HCT116 (cell line): ENCODE results near the gene HELT. TPM values are rescaled to one million over a fixed set of nuclear protein-coding genes. Genes with fewer than 3 reads are reported as not detected.
"Not testable (repeated sequence)": the region's sequence is repeated elsewhere in the genome, so short reads cannot be mapped to it uniquely, and the experiment has no call there.

Experiments used
- ATAC-seq: fragments of 200-7000 bp; cut with Tn5 transposase; 2 replicates; pipeline ENCODE4 v1.9.1; 2020; ENCODE audit warnings: mild to moderate bottlenecking, moderate library complexity
- BruUV-seq: library from RNA; stranded (reverse); fragments of 400-500 nt; replicated peaks from 2 replicates; lab custom pipeline; 2021; lab: Mats Ljungman, UMichigan
- CTCF ChIA-PET: fragments of 300-600 bp; sonication (Branson Sonifier 250); formaldehyde crosslinking; loops from one replicate; lab custom pipeline; 2021; ENCODE audit warnings: antibody characterized with exemption; lab: Charles Lee
- POLR2A ChIA-PET: fragments of 300-600, 350-600 bp; sonication (Branson Sonifier 250); formaldehyde crosslinking; loops from one replicate; lab custom pipeline; 2021; ENCODE audit warnings: antibody characterized with exemption; lab: Charles Lee
- RAD21 ChIA-PET, 2 experiments: fragments of 300-600 bp; sonication (Branson Sonifier 250); formaldehyde crosslinking; loops; one replicate each; lab custom pipeline; 2023; ENCODE audit warnings: low total read pairs in 2 of 2; ENCODE audit not compliant: uncharacterized antibody in 2 of 2, unreplicated experiment in 2 of 2, low non-redundant PET in 1 of 2; lab: Charles Lee
- DNase-seq: peaks from one replicate; pipeline ENCODE4 v3.0.0-alpha.2; 2010; ENCODE audit warnings: low read depth, low spot score
- H2AFZ ChIP-seq: fragments of 200-600 bp; shearing (Covaris generic), sonication (generic); 2 replicates; pipeline ENCODE4 v1.6.1; 2017; ENCODE audit warnings: low read depth, mixed run types, mixed read lengths, antibody characterized with exemption, low read length; ENCODE audit not compliant: poor library complexity, severe bottlenecking
- H3K27ac ChIP-seq: 2 replicates; pipeline ENCODE4 v1.5.1; 2012; ENCODE audit warnings: low read depth, low read length
- H3K27me3 ChIP-seq: fragments of 200-600 bp; sonication (generic); 2 replicates; pipeline ENCODE4 v1.6.1; 2016; ENCODE audit warnings: mixed run types, low read length, mixed read lengths; ENCODE audit not compliant: insufficient read depth
- H3K36me3 ChIP-seq, 2 experiments: fragments of 200-500 bp in 1 of 2; fragments of 200-600 bp in 1 of 2; sonication (Bioruptor generic) in 1 of 2; sonication (generic) in 1 of 2; 2 replicates each; pipeline versions ENCODE4 v1.5.1 to v1.6.1; 2014 to 2016; ENCODE audit warnings: low read length in 2 of 2, inconsistent platforms in 1 of 2, mixed read lengths in 1 of 2, mixed run types in 1 of 2; ENCODE audit not compliant: insufficient read depth in 2 of 2, control insufficient read depth in 1 of 2
- H3K4me1 ChIP-seq, 2 experiments: fragments of 200-600 bp in 1 of 2; sonication (generic) in 1 of 2; 2 replicates each; pipeline versions ENCODE4 v1.5.1 to v1.6.1; 2012 to 2017; ENCODE audit warnings: low read length in 2 of 2, inconsistent platforms in 1 of 2, mild to moderate bottlenecking in 1 of 2, mixed read lengths in 1 of 2, mixed run types in 1 of 2, moderate library complexity in 1 of 2; ENCODE audit not compliant: insufficient read depth in 2 of 2, control insufficient read depth in 1 of 2
- H3K4me2 ChIP-seq: fragments of 200-600 bp; sonication (generic); 2 replicates; pipeline ENCODE4 v1.6.1; 2017; ENCODE audit warnings: mixed run types, low read length, mixed read lengths
- H3K4me3 ChIP-seq, 2 experiments: fragments of 200-600 bp in 1 of 2; sonication (generic) in 1 of 2; replicated peaks in 1 of 2; 2 replicates each; pipeline ENCODE4 v1.5.1; 2011 to 2016; ENCODE audit warnings: low read length in 2 of 2, control low read depth in 1 of 2, low read depth in 1 of 2, mild to moderate bottlenecking in 1 of 2, mixed read lengths in 1 of 2, mixed run types in 1 of 2
- H3K79me2 ChIP-seq: fragments of 200-600 bp; sonication (generic); 2 replicates; pipeline ENCODE4 v1.6.1; 2017; ENCODE audit warnings: mild to moderate bottlenecking, mixed run types, low read length, moderate library complexity, mixed read lengths; ENCODE audit not compliant: insufficient read depth
- H3K9ac ChIP-seq: fragments of 200-600 bp; sonication (generic); 2 replicates; pipeline ENCODE4 v1.6.1; 2016; ENCODE audit warnings: low read length, mixed read lengths
- H3K9me2 ChIP-seq: fragments of 200-600 bp; sonication (generic), shearing (Covaris generic); 2 replicates; pipeline ENCODE4 v1.6.1; 2017; ENCODE audit warnings: mixed run types, mild to moderate bottlenecking, moderate library complexity; ENCODE audit not compliant: insufficient read depth
- H3K9me3 ChIP-seq, 2 experiments: fragments of 200-500 bp in 1 of 2; fragments of 200-600 bp in 1 of 2; sonication (Bioruptor generic) in 1 of 2; sonication (generic) in 1 of 2; 2 replicates each; pipeline ENCODE4 v1.6.1; 2014 to 2017; ENCODE audit warnings: low read length in 2 of 2, mixed read lengths in 2 of 2, inconsistent platforms in 1 of 2, low read depth in 1 of 2, mild to moderate bottlenecking in 1 of 2, mixed run types in 1 of 2, moderate library complexity in 1 of 2; ENCODE audit not compliant: control insufficient read depth in 1 of 2, insufficient read depth in 1 of 2
- H4K20me1 ChIP-seq: fragments of 200-600 bp; sonication (generic), shearing (Covaris generic); 2 replicates; pipeline ENCODE4 v1.6.1; 2017; ENCODE audit warnings: mixed run types, mild to moderate bottlenecking, moderate library complexity; ENCODE audit not compliant: insufficient read depth
- CEBPB ChIP-seq: IDR thresholded peaks from 2 replicates; pipeline ENCODE4 v1.6.1; 2012; ENCODE audit warnings: low read depth
- CTCF ChIP-seq, 3 experiments: fragments of 200-600 bp in 1 of 3; sonication (generic) in 1 of 3; IDR thresholded peaks in 2 of 3; conservative IDR thresholded peaks in 1 of 3; 2 replicates each; pipeline ENCODE4 v1.5.1; 2012 to 2017; ENCODE audit warnings: low read depth in 2 of 3, low read length in 2 of 3, antibody characterized with exemption in 1 of 3, borderline replicate concordance in 1 of 3, control low read depth in 1 of 3, mild to moderate bottlenecking in 1 of 3, mixed read lengths in 1 of 3, mixed run types in 1 of 3, moderate library complexity in 1 of 3; ENCODE audit not compliant: insufficient read depth in 1 of 3
- ELF1 ChIP-seq: IDR thresholded peaks from 2 replicates; pipeline ENCODE4 v1.6.1; 2012; ENCODE audit warnings: low read depth, borderline replicate concordance
- EZH2 ChIP-seq: fragments of 200-600 bp; sonication (generic); IDR thresholded peaks from 2 replicates; pipeline ENCODE4 v1.6.1; 2017; ENCODE audit warnings: antibody characterized with exemption, mixed run types
- JUND ChIP-seq: IDR thresholded peaks from 2 replicates; pipeline ENCODE4 v1.6.1; 2012
- POLR2A ChIP-seq: IDR thresholded peaks from 2 replicates; pipeline ENCODE4 v1.7.0; 2011; ENCODE audit warnings: borderline replicate concordance; ENCODE audit not compliant: insufficient read depth, insufficient read length; ENCODE audit errors: extremely low read depth
- RAD21 ChIP-seq: IDR thresholded peaks from 2 replicates; pipeline ENCODE4 v1.6.1; 2012; ENCODE audit warnings: low read depth, mild to moderate bottlenecking
- REST ChIP-seq: IDR thresholded peaks from 2 replicates; pipeline ENCODE4 v1.6.1; 2012; ENCODE audit warnings: low read depth
- SIN3A ChIP-seq: IDR thresholded peaks from 2 replicates; pipeline ENCODE4 v1.6.1; 2012; ENCODE audit warnings: low read depth
- TCF7L2 ChIP-seq: IDR thresholded peaks from 2 replicates; pipeline ENCODE4 v1.7.0; 2011; ENCODE audit warnings: borderline replicate concordance, inconsistent platforms; ENCODE audit not compliant: insufficient read depth, insufficient read length; ENCODE audit errors: extremely low read depth
- intact Hi-C: fragments of 100-400 bp; cut with micrococcal nuclease; formaldehyde crosslinking; loops from 2 replicates; pipeline ENCODE4 v1.10.0; 2022
- total RNA-seq: library from RNA; stranded (reverse); gene quantifications from one replicate; pipeline ENCODE4 v1.2.1, GENCODE V29; 2021; ENCODE audit not compliant: unreplicated experiment
- TF ChIP-seq, protein P1 (sequence below): IDR thresholded peaks from 2 replicates; pipeline ENCODE4 v1.6.1; 2011; ENCODE audit warnings: mild to moderate bottlenecking, low read length, moderate library complexity; ENCODE audit not compliant: insufficient replicate concordance; ENCODE audit errors: extremely low read depth

Gene HELT
- total RNA-seq, 1 experiment from 2014 or later = not detected

DNA sequence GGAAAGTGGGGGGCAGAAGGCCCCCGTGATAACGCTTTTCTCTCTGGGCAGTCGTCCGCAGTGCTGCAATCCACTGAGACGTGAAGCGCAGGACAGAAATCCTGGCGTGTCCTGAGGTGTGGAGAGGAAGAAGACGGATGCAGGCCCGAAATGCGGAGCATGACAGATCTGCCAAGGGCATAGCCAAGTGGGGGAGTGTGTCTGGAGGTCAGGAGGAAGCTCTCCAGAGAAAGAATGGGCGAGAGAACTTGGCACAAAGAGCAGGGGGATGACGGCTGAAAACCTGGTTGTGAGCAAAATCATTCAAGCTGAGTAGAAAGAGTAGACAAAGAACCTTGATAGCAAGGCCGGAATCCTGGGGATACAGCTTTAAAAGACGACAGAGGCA lies 23.7 kb upstream of the HELT start:
- H3K27me3 ChIP-seq = peaks cover 12% of the 10 kb centered on the region
- BruUV-seq = no TSS peak
- no peak for DNase-seq
- no peaks in the 10 kb centered on the region for H3K79me2 ChIP-seq
- TF ChIP-seq, protein P1, sequence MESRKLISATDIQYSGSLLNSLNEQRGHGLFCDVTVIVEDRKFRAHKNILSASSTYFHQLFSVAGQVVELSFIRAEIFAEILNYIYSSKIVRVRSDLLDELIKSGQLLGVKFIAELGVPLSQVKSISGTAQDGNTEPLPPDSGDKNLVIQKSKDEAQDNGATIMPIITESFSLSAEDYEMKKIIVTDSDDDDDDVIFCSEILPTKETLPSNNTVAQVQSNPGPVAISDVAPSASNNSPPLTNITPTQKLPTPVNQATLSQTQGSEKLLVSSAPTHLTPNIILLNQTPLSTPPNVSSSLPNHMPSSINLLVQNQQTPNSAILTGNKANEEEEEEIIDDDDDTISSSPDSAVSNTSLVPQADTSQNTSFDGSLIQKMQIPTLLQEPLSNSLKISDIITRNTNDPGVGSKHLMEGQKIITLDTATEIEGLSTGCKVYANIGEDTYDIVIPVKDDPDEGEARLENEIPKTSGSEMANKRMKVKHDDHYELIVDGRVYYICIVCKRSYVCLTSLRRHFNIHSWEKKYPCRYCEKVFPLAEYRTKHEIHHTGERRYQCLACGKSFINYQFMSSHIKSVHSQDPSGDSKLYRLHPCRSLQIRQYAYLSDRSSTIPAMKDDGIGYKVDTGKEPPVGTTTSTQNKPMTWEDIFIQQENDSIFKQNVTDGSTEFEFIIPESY = no peak
- TF ChIP-seq RAD21 (no peak), SIN3A (no peak), TCF7L2 (no peak), CTCF (IDR thresholded peaks at IDR 0.05 in 2 of 3, conservative IDR thresholded peaks at IDR 0.05 in 1 of 3; ENCODE audit: borderline replicate concordance in 1 of 3, insufficient read depth in 1 of 3, low read depth in 2 of 3, low read length in 2 of 3) (no peak), REST (no peak), POLR2A (no peak), JUND (no peak), ELF1 (no peak), EZH2 (no peak), CEBPB (no peak)
- H3K4me1 ChIP-seq = no peaks in the 10 kb centered on the region; a peak in 1 of 4 replicates
- RAD21 ChIA-PET = no interaction called here
- intact Hi-C loops = no loop called here
- no peak overlapping the region for H3K27ac ChIP-seq
- H3K9me2 ChIP-seq = no peaks in the 10 kb centered on the region
- H2AFZ ChIP-seq = no peak overlapping the region
- CTCF ChIA-PET = no interaction called here
- no peaks in the 10 kb centered on the region for H3K36me3 ChIP-seq
- H3K9ac ChIP-seq = no peak overlapping the region
- H3K4me3 ChIP-seq = no peak overlapping the region
- no peak overlapping the region for H3K4me2 ChIP-seq
- H4K20me1 ChIP-seq = no peaks in the 10 kb centered on the region
- no peaks in the 10 kb centered on the region for H3K9me3 ChIP-seq
- ATAC-seq = no peak
- POLR2A ChIA-PET = no interaction called here

DNA sequence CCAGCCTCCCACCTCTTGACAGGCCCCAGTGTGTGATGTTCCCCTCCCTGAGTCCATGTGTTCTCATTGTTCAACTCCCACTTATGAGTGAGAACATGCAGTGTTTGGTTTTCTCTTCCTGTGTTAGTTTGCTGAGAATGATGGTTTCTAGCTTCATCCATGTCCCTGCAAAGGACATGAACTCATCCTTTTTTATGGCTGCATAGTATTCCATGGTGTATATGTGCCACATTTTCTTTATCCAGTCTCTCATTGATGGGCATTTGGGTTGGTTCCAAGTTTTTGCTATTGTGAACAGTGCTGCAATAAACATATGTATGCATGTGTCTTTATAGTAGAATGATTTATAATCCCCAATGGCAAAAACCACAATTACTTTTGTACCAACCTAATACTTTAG lies 20.6 kb upstream of the HELT start:
- H2AFZ ChIP-seq, H3K27ac ChIP-seq, H3K27me3 ChIP-seq, H3K79me2 ChIP-seq, H3K4me1 ChIP-seq, H3K9me2 ChIP-seq, BruUV-seq, ATAC-seq, RAD21 ChIA-PET, H3K9me3 ChIP-seq, intact Hi-C loops, CTCF ChIA-PET, H3K4me2 ChIP-seq, H3K36me3 ChIP-seq, H3K9ac ChIP-seq, H4K20me1 ChIP-seq, DNase-seq, H3K4me3 ChIP-seq, POLR2A ChIA-PET: not testable (repeated sequence)
